ENCODE results near the gene HPSE.

DNA sequence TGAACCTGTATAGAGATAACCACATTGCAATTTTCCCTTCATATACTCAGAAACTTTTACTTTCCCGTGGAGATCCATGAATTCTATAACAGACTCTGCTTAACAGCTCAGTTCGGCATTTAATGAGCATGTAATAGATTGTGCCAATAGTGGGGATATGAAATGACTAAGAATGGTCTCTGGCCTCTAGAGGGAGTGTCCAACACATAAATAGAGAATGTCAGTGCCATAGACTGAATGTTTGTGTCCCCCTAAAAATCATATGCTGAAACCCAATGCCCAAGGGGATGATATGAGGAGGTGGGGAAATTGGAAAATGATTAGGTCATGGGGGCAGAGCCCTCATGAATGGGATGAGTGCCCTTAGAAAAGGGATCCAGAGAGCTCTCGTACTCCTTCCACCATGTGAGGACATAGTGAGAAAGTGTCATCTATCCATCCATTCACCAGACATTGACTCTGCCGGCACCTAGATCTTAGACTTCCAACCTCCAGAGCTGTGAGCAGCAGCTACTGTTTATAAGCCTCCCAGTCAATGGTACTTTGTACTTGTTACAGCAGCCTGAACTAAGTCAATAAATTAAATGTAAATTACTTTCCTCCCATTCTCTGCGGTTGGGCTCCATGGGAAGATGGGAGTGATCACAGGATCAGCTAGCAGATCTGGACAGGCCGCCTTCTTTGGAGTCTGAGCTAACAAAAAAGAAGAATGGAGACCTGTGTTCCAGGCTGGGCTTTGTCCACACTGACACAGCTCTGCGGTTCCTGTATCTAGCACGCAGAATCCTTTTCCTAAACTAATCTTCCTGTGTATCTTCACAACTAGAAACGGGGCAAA, 28.1 kb upstream of the HPSE start:
- TF ChIP-seq POLR2AphosphoS5 (IDR thresholded peaks at IDR 0.05; ENCODE audit: insufficient read depth, low read depth, low read length): no peak
- TF ChIP-seq FOS (IDR thresholded peaks at IDR 0.05; ENCODE audit: borderline replicate concordance, insufficient read depth, low read length): no peak
- no peak for TF ChIP-seq GATA2 (IDR thresholded peaks at IDR 0.05; ENCODE audit: insufficient read depth, insufficient read length, low read depth, low read length)
- TF ChIP-seq CTCF (IDR thresholded peaks at IDR 0.05; ENCODE audit: extremely low read depth in 1 of 2, insufficient read depth in 1 of 2, low read depth in 1 of 2, low read length in 2 of 2): peak; percentile 35 to 44
